Measurements from ENCODE around the gene OXLD1. TPM values are rescaled to one million over a fixed set of nuclear protein-coding genes. Genes with fewer than 3 reads are reported as not detected.

The OXLD1 gene
- total and polyA plus RNA-seq, 12 donors: 3.7 to 166 (median 51.5) TPM

- Histone ChIP-seq H3K27me3 (no peaks in the 10 kb centered on the region), H3K9me3 (replicated peaks in 1 of 3) (no peaks in the 10 kb centered on the region), H3K4me3 (peak overlapping the region in 1 of 4 donors; percentile 68), H3K36me3 (replicated peaks in 1 of 2) (peaks cover 0 to 63% of the 10 kb centered on the region in 2 donors), H3K4me1 (replicated peaks in 1 of 2) (peaks cover 19 to 27% of the 10 kb centered on the region in 2 donors), H3K27ac (peak overlapping the region in 2 of 5 donors; percentile 92 to 96)
- 59 to 69% (median 65%) methylated on average over 15 to 23 of the region's 23 CpGs for WGBS, 4 donors
- DNase-seq: no peak
- TF ChIP-seq CTCF (IDR thresholded peaks at IDR 0.05): no peak
- no peak for TF ChIP-seq POLR2A (IDR thresholded peaks at IDR 0.05)
- intact Hi-C loops (cut with DNase I): no loop called here
Measured at GRCh38 chr17:81701288-81702071, 35.1 kb upstream of the OXLD1 start.

GRCh38 chr17:81700353-81701287 lies 34.2 kb upstream of the OXLD1 start:
- Histone ChIP-seq H3K27ac (no peak overlapping the region), H3K36me3 (replicated peaks in 1 of 2) (peaks cover 0 to 63% of the 10 kb centered on the region in 2 donors), H3K9me3 (replicated peaks in 1 of 3) (no peaks in the 10 kb centered on the region), H3K4me1 (replicated peaks in 1 of 2) (peaks cover 19 to 27% of the 10 kb centered on the region in 2 donors), H3K4me3 (no peak overlapping the region), H3K27me3 (no peaks in the 10 kb centered on the region)
- no peak for TF ChIP-seq POLR2A (IDR thresholded peaks at IDR 0.05)
- TF ChIP-seq CTCF (IDR thresholded peaks at IDR 0.05): no peak
- no peak for DNase-seq
- 81 to 89% (median 85%) methylated on average over 15 to 25 of the region's 25 CpGs for WGBS, 4 donors
- intact Hi-C loops (cut with DNase I): no loop called here

GRCh38 chr17:81697261-81698044 lies 31.0 kb upstream of the OXLD1 start:
- 83 to 92% (median 90%) methylated on average over 20 to 25 of the region's 25 CpGs for WGBS, 4 donors
- Histone ChIP-seq H3K36me3 (replicated peaks in 1 of 2) (peaks cover 0 to 91% of the 10 kb centered on the region in 2 donors), H3K27me3 (no peaks in the 10 kb centered on the region), H3K4me3 (no peak overlapping the region), H3K4me1 (replicated peaks in 1 of 2) (peaks cover 12 to 17% of the 10 kb centered on the region in 2 donors), H3K9me3 (replicated peaks in 1 of 3) (no peaks in the 10 kb centered on the region), H3K27ac (no peak overlapping the region)
- no peak for DNase-seq
- no peak for TF ChIP-seq CTCF (IDR thresholded peaks at IDR 0.05)
- TF ChIP-seq POLR2A (IDR thresholded peaks at IDR 0.05): no peak
- intact Hi-C loops (cut with DNase I): no loop called here

All from adrenal gland (tissue), 12 donors.